HCT116 (cell line): Measurements from ENCODE around the gene ZGPAT. TPM values are rescaled to one million over a fixed set of nuclear protein-coding genes. Genes with fewer than 3 reads are reported as not detected.

Experiments
- ATAC-seq: fragments of 200-7000 bp; cut with Tn5 transposase; 2 replicates; pipeline ENCODE4 v1.9.1; 2020; ENCODE audit warnings: mild to moderate bottlenecking, moderate library complexity
- BruUV-seq: library from RNA; stranded (reverse); fragments of 400-500 nt; replicated peaks from 2 replicates; lab custom pipeline; 2021; lab: Mats Ljungman, UMichigan
- CTCF ChIA-PET: fragments of 300-600 bp; sonication (Branson Sonifier 250); formaldehyde crosslinking; loops from one replicate; lab custom pipeline; 2021; ENCODE audit warnings: antibody characterized with exemption; lab: Charles Lee
- POLR2A ChIA-PET: fragments of 300-600, 350-600 bp; sonication (Branson Sonifier 250); formaldehyde crosslinking; loops from one replicate; lab custom pipeline; 2021; ENCODE audit warnings: antibody characterized with exemption; lab: Charles Lee
- RAD21 ChIA-PET, 2 experiments: fragments of 300-600 bp; sonication (Branson Sonifier 250); formaldehyde crosslinking; loops; one replicate each; lab custom pipeline; 2023; ENCODE audit warnings: low total read pairs in 2 of 2; ENCODE audit not compliant: uncharacterized antibody in 2 of 2, unreplicated experiment in 2 of 2, low non-redundant PET in 1 of 2; lab: Charles Lee
- DNase-seq: peaks from one replicate; pipeline ENCODE4 v3.0.0-alpha.2; 2010; ENCODE audit warnings: low read depth, low spot score
- H2AFZ ChIP-seq: fragments of 200-600 bp; shearing (Covaris generic), sonication (generic); 2 replicates; pipeline ENCODE4 v1.6.1; 2017; ENCODE audit warnings: low read depth, mixed run types, mixed read lengths, antibody characterized with exemption, low read length; ENCODE audit not compliant: poor library complexity, severe bottlenecking
- H3K27ac ChIP-seq: 2 replicates; pipeline ENCODE4 v1.5.1; 2012; ENCODE audit warnings: low read depth, low read length
- H3K27me3 ChIP-seq: fragments of 200-600 bp; sonication (generic); 2 replicates; pipeline ENCODE4 v1.6.1; 2016; ENCODE audit warnings: mixed run types, low read length, mixed read lengths; ENCODE audit not compliant: insufficient read depth
- H3K36me3 ChIP-seq, 2 experiments: fragments of 200-500 bp in 1 of 2; fragments of 200-600 bp in 1 of 2; sonication (Bioruptor generic) in 1 of 2; sonication (generic) in 1 of 2; 2 replicates each; pipeline versions ENCODE4 v1.5.1 to v1.6.1; 2014 to 2016; ENCODE audit warnings: low read length in 2 of 2, inconsistent platforms in 1 of 2, mixed read lengths in 1 of 2, mixed run types in 1 of 2; ENCODE audit not compliant: insufficient read depth in 2 of 2, control insufficient read depth in 1 of 2
- H3K4me1 ChIP-seq, 2 experiments: fragments of 200-600 bp in 1 of 2; sonication (generic) in 1 of 2; 2 replicates each; pipeline versions ENCODE4 v1.5.1 to v1.6.1; 2012 to 2017; ENCODE audit warnings: low read length in 2 of 2, inconsistent platforms in 1 of 2, mild to moderate bottlenecking in 1 of 2, mixed read lengths in 1 of 2, mixed run types in 1 of 2, moderate library complexity in 1 of 2; ENCODE audit not compliant: insufficient read depth in 2 of 2, control insufficient read depth in 1 of 2
- H3K4me2 ChIP-seq: fragments of 200-600 bp; sonication (generic); 2 replicates; pipeline ENCODE4 v1.6.1; 2017; ENCODE audit warnings: mixed run types, low read length, mixed read lengths
- H3K4me3 ChIP-seq, 2 experiments: fragments of 200-600 bp in 1 of 2; sonication (generic) in 1 of 2; replicated peaks in 1 of 2; 2 replicates each; pipeline ENCODE4 v1.5.1; 2011 to 2016; ENCODE audit warnings: low read length in 2 of 2, control low read depth in 1 of 2, low read depth in 1 of 2, mild to moderate bottlenecking in 1 of 2, mixed read lengths in 1 of 2, mixed run types in 1 of 2
- H3K79me2 ChIP-seq: fragments of 200-600 bp; sonication (generic); 2 replicates; pipeline ENCODE4 v1.6.1; 2017; ENCODE audit warnings: mild to moderate bottlenecking, mixed run types, low read length, moderate library complexity, mixed read lengths; ENCODE audit not compliant: insufficient read depth
- H3K9ac ChIP-seq: fragments of 200-600 bp; sonication (generic); 2 replicates; pipeline ENCODE4 v1.6.1; 2016; ENCODE audit warnings: low read length, mixed read lengths
- H3K9me2 ChIP-seq: fragments of 200-600 bp; sonication (generic), shearing (Covaris generic); 2 replicates; pipeline ENCODE4 v1.6.1; 2017; ENCODE audit warnings: mixed run types, mild to moderate bottlenecking, moderate library complexity; ENCODE audit not compliant: insufficient read depth
- H3K9me3 ChIP-seq, 2 experiments: fragments of 200-500 bp in 1 of 2; fragments of 200-600 bp in 1 of 2; sonication (Bioruptor generic) in 1 of 2; sonication (generic) in 1 of 2; 2 replicates each; pipeline ENCODE4 v1.6.1; 2014 to 2017; ENCODE audit warnings: low read length in 2 of 2, mixed read lengths in 2 of 2, inconsistent platforms in 1 of 2, low read depth in 1 of 2, mild to moderate bottlenecking in 1 of 2, mixed run types in 1 of 2, moderate library complexity in 1 of 2; ENCODE audit not compliant: control insufficient read depth in 1 of 2, insufficient read depth in 1 of 2
- H4K20me1 ChIP-seq: fragments of 200-600 bp; sonication (generic), shearing (Covaris generic); 2 replicates; pipeline ENCODE4 v1.6.1; 2017; ENCODE audit warnings: mixed run types, mild to moderate bottlenecking, moderate library complexity; ENCODE audit not compliant: insufficient read depth
- ATF3 ChIP-seq: IDR thresholded peaks from 2 replicates; pipeline ENCODE4 v1.6.1; 2012
- CBX3 ChIP-seq: IDR thresholded peaks from 2 replicates; pipeline ENCODE4 v1.6.1; 2012; ENCODE audit warnings: low read depth
- CEBPB ChIP-seq: IDR thresholded peaks from 2 replicates; pipeline ENCODE4 v1.6.1; 2012; ENCODE audit warnings: low read depth
- CTCF ChIP-seq, 3 experiments: fragments of 200-600 bp in 1 of 3; sonication (generic) in 1 of 3; IDR thresholded peaks in 2 of 3; conservative IDR thresholded peaks in 1 of 3; 2 replicates each; pipeline ENCODE4 v1.5.1; 2012 to 2017; ENCODE audit warnings: low read depth in 2 of 3, low read length in 2 of 3, antibody characterized with exemption in 1 of 3, borderline replicate concordance in 1 of 3, control low read depth in 1 of 3, mild to moderate bottlenecking in 1 of 3, mixed read lengths in 1 of 3, mixed run types in 1 of 3, moderate library complexity in 1 of 3; ENCODE audit not compliant: insufficient read depth in 1 of 3
- EGR1 ChIP-seq: IDR thresholded peaks from 2 replicates; pipeline ENCODE4 v1.6.1; 2012; ENCODE audit warnings: low read depth
- EZH2 ChIP-seq: fragments of 200-600 bp; sonication (generic); IDR thresholded peaks from 2 replicates; pipeline ENCODE4 v1.6.1; 2017; ENCODE audit warnings: antibody characterized with exemption, mixed run types
- EZH2phosphoT487 ChIP-seq: fragments of 200-600 bp; IDR thresholded peaks from 2 replicates; pipeline ENCODE4 v1.6.1; 2018; ENCODE audit warnings: antibody characterized with exemption, borderline replicate concordance
- FOSL1 ChIP-seq: IDR thresholded peaks from 2 replicates; pipeline ENCODE4 v1.6.1; 2012; ENCODE audit warnings: low read depth
- JUND ChIP-seq: IDR thresholded peaks from 2 replicates; pipeline ENCODE4 v1.6.1; 2012
- MAX ChIP-seq: IDR thresholded peaks from 2 replicates; pipeline ENCODE4 v1.6.1; 2012
- POLR2AphosphoS5 ChIP-seq: IDR thresholded peaks from 2 replicates; pipeline ENCODE4 v1.6.1; 2011; ENCODE audit warnings: mild to moderate bottlenecking, low read depth, low read length, moderate library complexity
- RAD21 ChIP-seq: IDR thresholded peaks from 2 replicates; pipeline ENCODE4 v1.6.1; 2012; ENCODE audit warnings: low read depth, mild to moderate bottlenecking
- REST ChIP-seq: IDR thresholded peaks from 2 replicates; pipeline ENCODE4 v1.6.1; 2012; ENCODE audit warnings: low read depth
- SIN3A ChIP-seq: IDR thresholded peaks from 2 replicates; pipeline ENCODE4 v1.6.1; 2012; ENCODE audit warnings: low read depth
- SP1 ChIP-seq: IDR thresholded peaks from 2 replicates; pipeline ENCODE4 v1.6.1; 2012; ENCODE audit warnings: low read depth
- SRF ChIP-seq: IDR thresholded peaks from 2 replicates; pipeline ENCODE4 v1.6.1; 2012; ENCODE audit warnings: low read depth
- TCF7L2 ChIP-seq: IDR thresholded peaks from 2 replicates; pipeline ENCODE4 v1.7.0; 2011; ENCODE audit warnings: borderline replicate concordance, inconsistent platforms; ENCODE audit not compliant: insufficient read depth, insufficient read length; ENCODE audit errors: extremely low read depth
- YY1 ChIP-seq: IDR thresholded peaks from 2 replicates; pipeline ENCODE4 v1.6.1; 2011; ENCODE audit warnings: low read length, low read depth, moderate library complexity, mild to moderate bottlenecking; ENCODE audit not compliant: insufficient replicate concordance; ENCODE audit errors: extremely low read depth
- ZFX ChIP-seq: fragments of 450-650 bp; IDR thresholded peaks from 2 replicates; pipeline ENCODE4 v1.6.1; 2017
- intact Hi-C: fragments of 100-400 bp; cut with micrococcal nuclease; formaldehyde crosslinking; loops from 2 replicates; pipeline ENCODE4 v1.10.0; 2022
- total RNA-seq: library from RNA; stranded (reverse); gene quantifications from one replicate; pipeline ENCODE4 v1.2.1, GENCODE V29; 2021; ENCODE audit not compliant: unreplicated experiment
- TF ChIP-seq, protein P1 (sequence below): IDR thresholded peaks from 2 replicates; pipeline ENCODE4 v1.6.1; 2011; ENCODE audit warnings: mild to moderate bottlenecking, low read length, moderate library complexity; ENCODE audit not compliant: insufficient replicate concordance; ENCODE audit errors: extremely low read depth

Gene ZGPAT
- total RNA-seq, 1 experiment from 2014 or later = 30.6 TPM

- H3K9me3 ChIP-seq = no peaks in the 10 kb centered on the region
- no peak overlapping the region for H3K4me2 ChIP-seq
- ATAC-seq (no peak), DNase-seq (no peak)
- TF ChIP-seq ZFX (no peak), FOSL1 (no peak), CEBPB (no peak), TCF7L2 (no peak), CTCF (IDR thresholded peaks at IDR 0.05 in 2 of 3, conservative IDR thresholded peaks at IDR 0.05 in 1 of 3; ENCODE audit: borderline replicate concordance in 1 of 3, insufficient read depth in 1 of 3, low read depth in 2 of 3, low read length in 2 of 3) (no peak), YY1 (no peak), RAD21 (no peak), MAX (no peak), SIN3A (no peak), POLR2AphosphoS5 (no peak), SRF (no peak), JUND (no peak), CBX3 (no peak), EZH2phosphoT487 (no peak), ATF3 (no peak), EGR1 (no peak), EZH2 (no peak), REST (no peak), SP1 (no peak)
- TF ChIP-seq, protein P1, sequence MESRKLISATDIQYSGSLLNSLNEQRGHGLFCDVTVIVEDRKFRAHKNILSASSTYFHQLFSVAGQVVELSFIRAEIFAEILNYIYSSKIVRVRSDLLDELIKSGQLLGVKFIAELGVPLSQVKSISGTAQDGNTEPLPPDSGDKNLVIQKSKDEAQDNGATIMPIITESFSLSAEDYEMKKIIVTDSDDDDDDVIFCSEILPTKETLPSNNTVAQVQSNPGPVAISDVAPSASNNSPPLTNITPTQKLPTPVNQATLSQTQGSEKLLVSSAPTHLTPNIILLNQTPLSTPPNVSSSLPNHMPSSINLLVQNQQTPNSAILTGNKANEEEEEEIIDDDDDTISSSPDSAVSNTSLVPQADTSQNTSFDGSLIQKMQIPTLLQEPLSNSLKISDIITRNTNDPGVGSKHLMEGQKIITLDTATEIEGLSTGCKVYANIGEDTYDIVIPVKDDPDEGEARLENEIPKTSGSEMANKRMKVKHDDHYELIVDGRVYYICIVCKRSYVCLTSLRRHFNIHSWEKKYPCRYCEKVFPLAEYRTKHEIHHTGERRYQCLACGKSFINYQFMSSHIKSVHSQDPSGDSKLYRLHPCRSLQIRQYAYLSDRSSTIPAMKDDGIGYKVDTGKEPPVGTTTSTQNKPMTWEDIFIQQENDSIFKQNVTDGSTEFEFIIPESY = no peak
- H3K79me2 ChIP-seq = no peaks in the 10 kb centered on the region
- RAD21 ChIA-PET = interaction anchor here in 1 of 2 experiments (0.6 to 0.7 kb wide), 2 partner anchors 28 to 101 kb away, joined by 3 read pairs; no protein-coding TSS in a partner anchor
- no peaks in the 10 kb centered on the region for H4K20me1 ChIP-seq
- POLR2A ChIA-PET = no interaction called here
- BruUV-seq = no TSS peak
- H3K4me1 ChIP-seq = no peaks in the 10 kb centered on the region
- H2AFZ ChIP-seq = no peak overlapping the region
- no peak overlapping the region for H3K9ac ChIP-seq
- no peak overlapping the region for H3K27ac ChIP-seq
- intact Hi-C loops = no loop called here
- H3K36me3 ChIP-seq = no peaks in the 10 kb centered on the region
- H3K27me3 ChIP-seq = no peaks in the 10 kb centered on the region
- no peaks in the 10 kb centered on the region for H3K9me2 ChIP-seq
- CTCF ChIA-PET = interaction anchor here (1.0 kb wide), 1 partner anchor 20 kb away, joined by 3 read pairs; no protein-coding TSS in a partner anchor
- no peak overlapping the region for H3K4me3 ChIP-seq
Observed at GRCh38 chr20:63765902-63766301, 58.1 kb downstream of the ZGPAT start.
